DOHH2 (cell line): ENCODE data around the gene WDR75.

Source experiments
- H3F3A ChIP-seq: fragments of 200-600 bp; sonication (generic), shearing (Covaris generic); 2 replicates; pipeline ENCODE4 v1.6.0; 2016; ENCODE audit warnings: antibody characterized with exemption, mild to moderate bottlenecking; ENCODE audit not compliant: control insufficient read depth, insufficient read depth
- H3K27ac ChIP-seq: fragments of 200-600 bp; sonication (generic); 2 replicates; pipeline ENCODE4 v1.5.1; 2014; ENCODE audit warnings: low read depth, mild to moderate bottlenecking, low read length, moderate library complexity
- H3K27me3 ChIP-seq: fragments of 200-600 bp; sonication (generic); 2 replicates; pipeline ENCODE4 v1.6.1; 2014; ENCODE audit warnings: mild to moderate bottlenecking, low read length, mixed read lengths; ENCODE audit not compliant: control insufficient read depth
- H3K36me3 ChIP-seq: fragments of 200-600 bp; sonication (generic); 2 replicates; pipeline ENCODE4 v1.6.1; 2014; ENCODE audit warnings: mild to moderate bottlenecking, low read length, moderate library complexity, mixed read lengths; ENCODE audit not compliant: control insufficient read depth
- H3K4me1 ChIP-seq: fragments of 200-600 bp; sonication (generic); 2 replicates; pipeline ENCODE4 v1.6.1; 2014; ENCODE audit warnings: mild to moderate bottlenecking, low read length, mixed read lengths; ENCODE audit not compliant: control insufficient read depth
- H3K4me2 ChIP-seq: fragments of 200-600 bp; sonication (generic); 2 replicates; pipeline ENCODE4 v1.6.0; 2014; ENCODE audit warnings: mild to moderate bottlenecking, low read length, moderate library complexity
- H3K4me3 ChIP-seq: fragments of 200-600 bp; sonication (generic); 2 replicates; pipeline ENCODE4 v1.5.1; 2014; ENCODE audit warnings: mild to moderate bottlenecking, low read length, mixed read lengths
- H3K79me2 ChIP-seq: fragments of 200-600 bp; sonication (generic); 2 replicates; pipeline ENCODE4 v1.6.1; 2014; ENCODE audit warnings: mild to moderate bottlenecking, low read length, mixed read lengths; ENCODE audit not compliant: control insufficient read depth
- H3K9me2 ChIP-seq: fragments of 200-600 bp; sonication (generic); replicated peaks from 2 replicates; pipeline ENCODE4 v1.6.1; 2014; ENCODE audit warnings: mild to moderate bottlenecking, low read length, mixed read lengths; ENCODE audit not compliant: control insufficient read depth
- H3K9me3 ChIP-seq: fragments of 200-600 bp; sonication (generic); 2 replicates; pipeline ENCODE4 v1.6.1; 2014; ENCODE audit warnings: antibody characterized with exemption, low read length, mixed read lengths; ENCODE audit not compliant: control insufficient read depth, insufficient read depth
- H4K20me1 ChIP-seq: fragments of 200-600 bp; sonication (generic); 2 replicates; pipeline ENCODE4 v1.6.0; 2014; ENCODE audit warnings: low read depth, mild to moderate bottlenecking, antibody characterized with exemption, low read length, moderate library complexity; ENCODE audit not compliant: control insufficient read depth, insufficient read depth
- CTCF ChIP-seq: fragments of 200-600 bp; sonication (generic); IDR thresholded peaks from one replicate; pipeline ENCODE4 v1.5.1; 2014; ENCODE audit warnings: antibody characterized with exemption, mild to moderate bottlenecking, low read depth, low read length; ENCODE audit not compliant: poor library complexity, severe bottlenecking
- EZH2phosphoT487 ChIP-seq: fragments of 200-600 bp; sonication (generic); IDR thresholded peaks from 2 replicates; pipeline ENCODE4 v1.6.1; 2017; ENCODE audit warnings: borderline replicate concordance, mild to moderate bottlenecking, antibody characterized with exemption, low read length, moderate library complexity, mixed read lengths

WDR75 gene

GRCh38 chr2:189446780-189447179 is 5.5 kb downstream of the WDR75 start:
- Histone ChIP-seq H3K4me3 (no peak overlapping the region), H3F3A (0 out of 2 replicates have a peak, but pooled peaks cover 2% of the 10 kb centered on the region), H3K4me2 (no peak overlapping the region), H4K20me1 (peaks cover 4% of the 10 kb centered on the region; the same call in 1 of the 2 replicates), H3K9me3 (no peaks in the 10 kb centered on the region), H3K4me1 (peaks cover 14% of the 10 kb centered on the region), H3K79me2 (peaks cover 72% of the 10 kb centered on the region), H3K36me3 (peaks cover 91% of the 10 kb centered on the region), H3K27ac (no peak overlapping the region), H3K9me2 (no peaks in the 10 kb centered on the region), H3K27me3 (no peaks in the 10 kb centered on the region)
- TF ChIP-seq CTCF (no peak), EZH2phosphoT487 (no peak)

DNA sequence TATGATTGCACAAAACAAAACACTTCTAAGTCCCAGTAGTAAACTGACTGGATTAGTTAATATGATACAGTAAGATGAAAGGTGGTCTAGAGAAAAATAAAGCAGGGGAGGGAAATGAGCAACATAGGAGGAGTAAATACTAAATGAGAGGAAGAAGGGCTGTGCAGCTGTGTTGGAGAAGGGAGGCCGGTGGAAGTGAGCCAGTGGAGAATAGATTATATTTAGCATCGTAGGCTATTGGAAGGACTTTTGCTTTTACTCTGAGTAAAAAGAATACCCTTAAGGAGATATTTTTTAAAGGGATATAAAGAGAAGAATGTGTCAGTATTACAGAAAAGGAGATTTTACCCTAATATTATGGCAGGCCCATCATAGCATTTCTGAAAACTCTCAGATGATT is 12.7 kb downstream of the WDR75 start:
- no peaks in the 10 kb centered on the region for H3K9me2 ChIP-seq
- H3K4me1 ChIP-seq: no peaks in the 10 kb centered on the region
- no peak overlapping the region for H3K4me2 ChIP-seq
- H3F3A ChIP-seq: 0 out of 2 replicates have a peak, but pooled peaks cover 2% of the 10 kb centered on the region
- H3K9me3 ChIP-seq: no peaks in the 10 kb centered on the region
- peaks cover 95% of the 10 kb centered on the region for H3K36me3 ChIP-seq
- no peaks in the 10 kb centered on the region for H3K27me3 ChIP-seq
- no peak overlapping the region for H3K4me3 ChIP-seq
- no peak overlapping the region for H3K27ac ChIP-seq
- H3K79me2 ChIP-seq: no peaks in the 10 kb centered on the region; the same call in 1 of the 2 replicates
- TF ChIP-seq CTCF: no peak
- no peak for TF ChIP-seq EZH2phosphoT487
- no peaks in the 10 kb centered on the region for H4K20me1 ChIP-seq

- H3K79me2 ChIP-seq: no peaks in the 10 kb centered on the region
- no peaks in the 10 kb centered on the region; the same call in 1 of the 2 replicates for H4K20me1 ChIP-seq
- peak overlapping the region; percentile 37 for H3K4me2 ChIP-seq
- H3K27me3 ChIP-seq: no peaks in the 10 kb centered on the region
- peak overlapping the region; percentile 33; the same call in 1 of the 2 replicates for H3K27ac ChIP-seq
- TF ChIP-seq EZH2phosphoT487 (no peak), CTCF (no peak)
- H3K9me3 ChIP-seq: no peaks in the 10 kb centered on the region
- H3K4me3 ChIP-seq: peak overlapping the region; percentile 6; the same call in 1 of the 2 replicates
- H3K4me1 ChIP-seq: peaks cover 21% of the 10 kb centered on the region
- H3F3A ChIP-seq: peaks cover 7% of the 10 kb centered on the region
- H3K9me2 ChIP-seq: no peaks in the 10 kb centered on the region
- H3K36me3 ChIP-seq: peaks cover 95% of the 10 kb centered on the region
Measured at GRCh38 chr2:189465076-189465475, 23.8 kb downstream of the WDR75 start.
